ACC112 (cell line): ENCODE results near the gene SPI1.
A peak's percentile ranks its signal among the peaks of the same experiment; 100 is the strongest.

ENCODE experiments used
- H2AFZ ChIP-seq: fragments of 200-600 bp; sonication (generic); one replicate; pipeline ENCODE4 v1.6.0; 2017; ENCODE audit warnings: antibody characterized with exemption, low read length; ENCODE audit not compliant: unreplicated experiment
- H3K27ac ChIP-seq: fragments of 200-600 bp; sonication (generic); 2 replicates; pipeline ENCODE4 v1.5.1; 2014; ENCODE audit warnings: low read depth, mild to moderate bottlenecking, antibody characterized with exemption, low read length, moderate library complexity
- H3K27me3 ChIP-seq: fragments of 200-600 bp; sonication (generic); 2 replicates; pipeline ENCODE4 v1.6.1; 2014; ENCODE audit warnings: mild to moderate bottlenecking, antibody characterized with exemption, low read length, moderate library complexity, mixed read lengths; ENCODE audit not compliant: insufficient read depth
- H3K36me3 ChIP-seq: fragments of 200-600 bp; sonication (generic); 2 replicates; pipeline ENCODE4 v1.6.1; 2016; ENCODE audit warnings: mild to moderate bottlenecking, antibody characterized with exemption, low read length, moderate library complexity, mixed read lengths; ENCODE audit not compliant: insufficient read depth
- H3K4me1 ChIP-seq: fragments of 200-600 bp; sonication (generic); one replicate; pipeline ENCODE4 v1.6.1; 2016; ENCODE audit warnings: low read length, mixed read lengths; ENCODE audit not compliant: insufficient read depth, unreplicated experiment, control insufficient read depth
- H3K4me3 ChIP-seq: fragments of 200-600 bp; sonication (generic); 2 replicates; pipeline ENCODE4 v1.5.1; 2014; ENCODE audit warnings: mild to moderate bottlenecking, low read depth, low read length
- H3K79me2 ChIP-seq: fragments of 200-600 bp; sonication (generic); one replicate; pipeline ENCODE4 v1.6.0; 2016; ENCODE audit warnings: low read length; ENCODE audit not compliant: control insufficient read depth, unreplicated experiment, insufficient read depth

SPI1 gene

DNA sequence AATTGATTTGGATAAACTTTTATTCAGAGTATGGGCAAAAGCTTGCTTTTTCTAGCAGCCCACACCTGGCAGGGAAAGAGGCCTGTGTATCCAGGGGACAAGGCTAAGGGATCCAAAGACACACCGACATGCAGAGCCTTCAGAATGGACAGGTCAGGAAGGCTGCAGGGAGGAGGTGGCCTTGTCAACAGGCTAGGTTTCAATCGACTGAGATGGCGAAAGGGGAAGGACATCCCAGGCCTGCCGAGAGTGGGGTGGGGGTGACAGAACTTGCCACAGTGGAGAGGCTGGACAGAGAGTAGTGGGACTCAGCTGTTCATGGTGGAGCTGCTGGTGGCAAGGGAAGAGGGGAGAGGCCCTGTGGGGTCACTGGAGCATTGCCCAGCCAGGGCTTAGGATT is 24.8 kb upstream of the SPI1 start:
- Histone ChIP-seq H3K36me3 (no peaks in the 10 kb centered on the region), H2AFZ (no peak overlapping the region), H3K4me1 (peaks cover 15% of the 10 kb centered on the region), H3K4me3 (no peak overlapping the region), H3K27me3 (no peaks in the 10 kb centered on the region), H3K27ac (no peak overlapping the region), H3K79me2 (no peaks in the 10 kb centered on the region)

DNA sequence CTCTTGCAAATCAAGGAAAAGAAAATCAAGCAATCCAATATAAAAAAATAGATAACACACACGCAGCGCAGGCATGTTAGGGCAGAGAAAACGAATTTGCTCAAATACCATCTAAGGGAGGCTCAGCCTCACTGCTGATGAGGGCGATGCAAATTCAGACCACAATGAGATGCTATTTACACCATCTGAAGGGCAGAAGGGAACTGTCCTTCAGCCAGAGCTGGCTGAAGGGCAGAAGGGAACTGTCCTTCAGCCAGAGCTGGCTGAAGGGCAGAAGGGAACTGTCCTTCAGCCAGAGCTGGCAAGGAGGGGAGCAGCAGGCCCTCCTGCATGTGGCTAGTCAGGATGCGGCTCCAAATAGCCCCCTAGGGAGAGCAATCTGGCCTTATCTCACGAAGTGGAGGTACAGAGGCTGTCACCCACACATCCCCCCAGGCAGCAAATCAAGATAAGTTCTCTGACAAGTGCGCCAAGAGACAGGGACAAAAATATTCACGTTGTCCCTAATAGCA is 22.5 kb upstream of the SPI1 start:
- peaks cover 3% of the 10 kb centered on the region for H3K4me1 ChIP-seq
- H3K27me3 ChIP-seq, result no peaks in the 10 kb centered on the region
- no peaks in the 10 kb centered on the region for H3K79me2 ChIP-seq
- no peak overlapping the region for H2AFZ ChIP-seq
- H3K27ac ChIP-seq, result no peak overlapping the region
- H3K4me3 ChIP-seq, result no peak overlapping the region
- H3K36me3 ChIP-seq, result no peaks in the 10 kb centered on the region

DNA sequence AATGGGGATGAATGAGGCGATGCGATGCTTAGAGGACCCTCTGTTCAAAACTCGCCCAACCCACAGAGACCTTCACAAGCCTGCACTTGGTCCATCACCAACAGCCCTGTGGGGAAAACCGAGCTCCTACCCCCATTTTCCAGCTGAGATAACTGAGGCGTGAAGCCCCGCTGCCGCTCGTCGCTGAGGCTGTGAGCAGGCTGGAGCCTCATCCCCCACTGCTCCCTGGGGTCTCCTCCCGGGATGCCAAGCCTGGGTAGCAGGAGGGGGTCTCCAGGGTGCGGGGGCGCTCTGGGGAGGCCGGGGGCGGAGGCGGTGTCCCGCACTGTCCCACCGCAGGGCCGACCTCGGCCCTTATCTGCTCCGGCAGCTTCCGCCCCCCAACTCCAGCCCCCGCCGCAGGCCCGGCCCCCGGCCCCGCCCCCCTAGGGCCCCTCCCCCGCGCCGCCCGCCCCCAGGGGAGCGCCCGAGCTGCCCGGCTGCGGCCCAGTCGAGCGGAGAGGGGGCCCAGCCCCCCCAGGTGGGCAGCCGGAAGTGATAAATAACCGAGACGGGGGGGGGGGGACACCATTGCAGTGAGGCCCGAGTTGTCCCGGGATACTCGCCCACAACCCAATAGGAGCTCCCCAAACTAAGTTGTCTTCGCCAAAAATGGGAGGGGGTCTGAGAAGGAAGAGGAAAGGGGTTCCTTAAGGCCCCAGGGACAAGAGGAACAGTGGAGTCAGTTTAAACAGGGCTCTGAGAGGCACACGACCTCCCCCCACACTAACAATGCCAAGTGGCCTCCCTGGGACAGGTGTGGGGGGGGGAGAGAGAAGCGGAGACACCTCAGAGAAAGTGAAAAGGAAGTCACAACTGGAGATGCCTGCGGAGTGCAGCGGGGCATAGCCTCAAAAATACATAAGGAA is 21.8 kb upstream of the SPI1 start:
- H3K27ac ChIP-seq, result no peak overlapping the region
- H3K36me3 ChIP-seq, result no peaks in the 10 kb centered on the region
- H2AFZ ChIP-seq, result peak overlapping the region; percentile 50
- no peaks in the 10 kb centered on the region for H3K27me3 ChIP-seq
- H3K4me1 ChIP-seq, result peaks cover 3% of the 10 kb centered on the region
- H3K79me2 ChIP-seq, result no peaks in the 10 kb centered on the region
- peak overlapping the region; percentile 79 for H3K4me3 ChIP-seq

DNA sequence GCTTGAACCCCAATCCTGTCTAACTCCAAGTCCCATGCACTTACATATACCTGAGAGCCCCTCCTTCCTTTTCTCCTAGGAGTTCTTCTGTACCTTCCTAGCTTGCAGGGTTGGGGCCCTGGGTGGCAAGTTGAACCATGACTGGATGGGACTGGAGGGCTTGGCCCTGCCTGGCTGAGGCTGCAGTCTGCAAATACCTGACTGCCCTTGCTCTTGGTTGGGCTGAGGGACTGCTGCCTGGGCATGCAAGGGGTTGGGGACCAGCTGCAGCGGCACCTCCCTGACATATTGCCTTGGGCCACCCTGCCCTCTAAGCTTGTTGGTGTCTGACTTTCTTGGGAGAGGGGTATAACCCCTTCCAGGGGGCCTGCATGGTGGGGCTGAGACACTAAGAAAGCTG is 20.2 kb upstream of the SPI1 start:
- Histone ChIP-seq H2AFZ (no peak overlapping the region), H3K79me2 (no peaks in the 10 kb centered on the region), H3K27me3 (no peaks in the 10 kb centered on the region), H3K36me3 (no peaks in the 10 kb centered on the region), H3K4me1 (peaks cover 14% of the 10 kb centered on the region), H3K27ac (no peak overlapping the region), H3K4me3 (no peak overlapping the region)

DNA sequence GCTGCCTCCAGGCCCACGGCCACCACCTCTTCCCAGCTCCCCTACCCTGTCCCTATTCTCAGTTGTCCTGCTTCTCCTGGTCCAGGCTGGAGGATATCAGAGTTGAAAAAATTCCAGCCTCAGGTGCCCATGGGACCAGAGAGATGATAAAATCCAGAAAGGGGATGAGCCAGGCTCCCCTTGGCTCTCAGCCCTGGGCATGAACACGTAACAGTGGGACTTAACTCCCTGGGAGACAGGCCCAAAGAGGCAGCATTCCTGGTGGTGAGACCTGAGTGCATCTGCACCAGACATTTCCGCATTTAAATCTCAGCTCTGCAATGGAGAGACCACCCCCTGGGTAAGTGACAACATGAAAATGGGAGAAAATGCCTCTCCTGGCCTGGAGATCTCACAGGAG is 19.7 kb upstream of the SPI1 start:
- H3K36me3 ChIP-seq, result no peaks in the 10 kb centered on the region
- H3K79me2 ChIP-seq, result no peaks in the 10 kb centered on the region
- H2AFZ ChIP-seq, result no peak overlapping the region
- H3K4me1 ChIP-seq, result peaks cover 19% of the 10 kb centered on the region
- no peak overlapping the region for H3K27ac ChIP-seq
- no peak overlapping the region for H3K4me3 ChIP-seq
- H3K27me3 ChIP-seq, result no peaks in the 10 kb centered on the region

DNA sequence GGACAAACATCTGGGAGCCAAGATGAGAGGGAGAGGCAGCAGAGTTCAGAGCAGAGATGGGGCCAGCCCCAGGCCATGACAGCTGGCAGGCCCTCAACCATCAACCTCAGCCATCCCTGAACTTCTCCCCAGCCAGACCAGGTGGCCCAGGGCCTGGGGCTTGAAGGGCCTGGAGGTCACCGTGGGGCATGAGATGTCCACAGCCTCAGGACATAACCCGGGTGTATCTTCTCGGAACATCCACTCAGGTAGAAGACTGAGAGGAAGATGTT is 17.6 kb upstream of the SPI1 start:
- Histone ChIP-seq H3K4me3 (no peak overlapping the region), H3K4me1 (peaks cover 19% of the 10 kb centered on the region), H2AFZ (no peak overlapping the region), H3K27ac (no peak overlapping the region), H3K79me2 (no peaks in the 10 kb centered on the region), H3K36me3 (no peaks in the 10 kb centered on the region), H3K27me3 (no peaks in the 10 kb centered on the region)

DNA sequence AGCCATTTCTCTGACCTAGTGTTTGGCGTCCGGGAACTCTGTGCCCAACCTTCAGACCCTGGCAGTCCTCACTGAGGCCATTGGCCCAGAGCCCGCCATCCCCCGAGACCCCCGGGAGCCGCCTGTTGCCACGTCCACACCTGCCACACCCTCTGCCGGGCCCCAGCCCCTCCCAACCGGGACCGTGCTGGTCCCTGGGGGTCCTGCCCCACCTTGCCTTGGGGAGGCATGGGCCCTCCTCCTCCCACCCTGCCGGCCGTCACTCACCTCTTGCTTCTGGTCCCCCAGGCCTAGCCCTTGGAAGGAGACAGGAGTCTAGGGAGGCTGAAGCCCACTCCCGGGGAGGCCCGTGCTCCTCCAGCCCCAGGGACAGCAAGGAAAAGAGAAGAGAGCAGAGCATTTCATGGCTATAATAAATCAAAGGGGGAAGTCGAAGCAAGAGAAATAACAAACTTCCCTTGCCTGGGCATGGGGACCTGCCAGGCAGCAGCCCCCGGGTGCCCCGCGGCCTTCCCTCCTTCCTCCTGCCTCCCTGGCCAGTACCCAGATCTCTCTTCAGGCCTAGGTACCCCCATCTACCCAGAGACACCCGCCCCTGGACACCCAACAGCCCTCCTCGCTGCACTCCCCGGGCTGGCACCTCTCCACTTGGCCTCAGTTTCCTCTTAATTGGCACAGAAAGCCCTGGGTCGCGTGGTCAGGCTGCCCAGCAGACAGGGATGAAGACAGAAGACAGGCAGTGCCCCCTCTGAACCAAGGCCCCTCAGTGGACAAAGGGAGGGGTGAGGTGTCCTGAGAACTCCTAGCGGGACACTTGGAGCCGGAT is 17.1 kb upstream of the SPI1 start:
- H3K4me1 ChIP-seq, result peaks cover 18% of the 10 kb centered on the region
- H3K27me3 ChIP-seq, result no peaks in the 10 kb centered on the region
- no peaks in the 10 kb centered on the region for H3K36me3 ChIP-seq
- H3K79me2 ChIP-seq, result no peaks in the 10 kb centered on the region
- H3K27ac ChIP-seq, result no peak overlapping the region
- H3K4me3 ChIP-seq, result no peak overlapping the region
- H2AFZ ChIP-seq, result no peak overlapping the region

DNA sequence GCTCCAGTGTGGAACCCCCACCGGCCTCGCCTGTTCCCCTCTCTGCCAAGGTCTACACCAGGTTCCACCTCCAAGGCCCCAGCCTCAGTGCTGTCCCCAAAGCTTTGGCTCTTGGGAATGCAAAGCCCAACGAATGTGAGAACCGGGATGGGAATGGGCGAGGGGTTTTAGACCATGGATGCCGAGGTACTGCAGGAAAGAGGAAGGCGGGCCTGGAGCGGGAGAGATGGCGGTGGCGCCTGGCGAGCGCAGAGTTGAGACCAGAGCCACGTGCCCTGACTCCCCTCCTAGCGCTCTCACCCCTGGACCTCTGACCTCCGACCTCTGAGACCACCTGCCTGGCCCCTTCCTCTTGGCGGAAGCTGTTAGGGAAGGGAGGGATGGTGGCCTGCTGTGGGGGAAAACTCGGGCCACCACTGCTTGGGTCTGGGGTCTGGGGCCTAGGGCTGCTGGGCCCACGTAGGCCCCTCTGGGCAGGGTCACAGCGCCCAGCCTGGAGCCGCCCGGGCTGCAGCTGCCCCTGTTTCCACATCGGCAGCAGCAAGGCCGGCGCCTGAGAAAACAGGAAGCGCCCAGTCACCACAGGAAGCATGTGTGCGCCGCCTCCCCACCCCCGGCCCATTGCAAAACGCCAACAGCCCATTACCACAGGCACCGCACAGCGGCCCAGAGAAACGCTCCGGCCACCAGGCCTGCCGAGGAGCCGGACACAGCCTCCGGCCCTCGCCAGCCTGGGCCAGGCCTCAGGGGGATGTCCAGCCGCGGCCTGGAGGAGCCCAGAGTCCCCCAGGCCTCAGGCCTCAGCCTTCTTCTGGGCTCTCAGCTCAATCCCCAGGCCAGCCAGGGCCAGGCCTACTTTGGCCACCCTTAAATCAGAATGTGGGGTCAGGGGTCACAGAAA is 16.2 kb upstream of the SPI1 start:
- Histone ChIP-seq H2AFZ (no peak overlapping the region), H3K27ac (no peak overlapping the region), H3K4me1 (peaks cover 15% of the 10 kb centered on the region), H3K27me3 (no peaks in the 10 kb centered on the region), H3K4me3 (no peak overlapping the region), H3K36me3 (no peaks in the 10 kb centered on the region), H3K79me2 (no peaks in the 10 kb centered on the region)

DNA sequence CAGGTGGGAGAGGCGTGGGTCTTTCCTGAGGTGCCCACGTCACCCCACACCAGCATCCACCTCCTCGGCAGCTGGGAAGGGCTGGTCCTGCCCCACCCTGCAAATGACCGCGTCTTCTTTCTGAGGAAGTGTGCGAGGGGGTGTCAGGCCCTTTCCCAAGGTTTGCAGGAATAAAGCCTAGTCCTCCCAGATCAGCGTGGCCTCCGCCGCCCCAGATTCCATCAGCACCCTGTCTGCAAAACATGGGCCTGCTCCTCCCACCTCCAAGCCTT is 15.6 kb upstream of the SPI1 start:
- H3K4me1 ChIP-seq, result peaks cover 15% of the 10 kb centered on the region

DNA sequence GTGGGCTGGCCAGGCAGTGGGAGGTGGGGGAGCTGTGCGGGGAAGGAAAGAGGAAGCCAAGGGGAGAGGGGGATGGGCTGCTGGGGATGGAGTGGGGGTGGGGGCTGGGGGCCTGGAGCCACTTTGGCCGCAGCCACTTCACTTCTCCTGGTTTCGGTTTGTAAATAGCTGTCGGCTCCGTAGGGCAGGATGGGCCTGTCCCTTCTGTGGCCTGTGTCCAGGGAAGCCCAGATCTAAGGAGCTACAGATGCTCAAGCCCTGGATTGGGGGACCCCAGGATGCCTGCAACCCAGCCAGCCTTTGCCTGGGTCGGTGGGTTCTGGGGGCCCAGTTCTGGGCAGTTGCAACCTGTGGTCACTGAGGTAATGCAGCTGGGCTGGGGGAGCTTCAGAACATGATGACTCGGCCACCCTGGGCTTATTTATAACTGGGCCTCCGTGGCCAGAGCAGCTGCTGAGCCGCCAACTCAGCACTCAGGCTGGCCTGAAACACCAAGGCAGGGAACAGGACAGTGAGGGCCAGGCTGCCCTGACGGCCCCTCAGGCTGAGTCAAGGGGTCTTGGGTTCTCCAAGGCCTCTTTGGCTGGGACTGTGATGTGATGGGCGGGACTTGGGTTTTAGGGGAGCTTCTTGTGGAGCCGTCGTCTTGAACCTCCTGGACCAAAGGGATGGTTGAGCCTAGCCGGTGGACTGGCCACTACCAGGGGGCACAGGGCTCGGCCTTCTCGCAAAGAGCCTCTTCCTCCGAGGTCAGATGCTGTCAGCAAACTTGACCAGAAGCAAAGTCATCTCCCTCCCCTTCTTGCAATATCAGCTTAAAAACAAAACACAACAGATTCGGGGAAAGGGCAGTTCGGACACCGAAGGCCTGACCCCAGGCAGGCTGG is 15.1 kb upstream of the SPI1 start:
- H3K79me2 ChIP-seq, result no peaks in the 10 kb centered on the region
- H3K4me3 ChIP-seq, result no peak overlapping the region
- no peak overlapping the region for H3K27ac ChIP-seq
- H2AFZ ChIP-seq, result peak overlapping the region; percentile 70
- no peaks in the 10 kb centered on the region for H3K36me3 ChIP-seq
- H3K4me1 ChIP-seq, result peaks cover 15% of the 10 kb centered on the region
- no peaks in the 10 kb centered on the region for H3K27me3 ChIP-seq

More for the DNA sequence above, 15.6 kb upstream of the SPI1 start:
- Histone ChIP-seq H3K27ac (no peak overlapping the region), H3K36me3 (no peaks in the 10 kb centered on the region), H2AFZ (no peak overlapping the region), H3K79me2 (no peaks in the 10 kb centered on the region), H3K4me3 (no peak overlapping the region), H3K27me3 (no peaks in the 10 kb centered on the region)
